Left ventricle myocardium inferior (tissue), 1 donor: ENCODE results near the gene UBR3. TPM values are rescaled to one million over a fixed set of nuclear protein-coding genes. Genes with fewer than 3 reads are reported as not detected.

Experiments
- DNase-seq: peaks from one replicate; pipeline ENCODE4 v3.0.0-alpha.2; 2020
- H3K27ac ChIP-seq: fragments of 200-600 bp; replicated peaks from 2 replicates; pipeline ENCODE4 v1.8.0; 2021
- H3K27me3 ChIP-seq: fragments of 200-600 bp; 2 replicates; pipeline ENCODE4 v1.8.0; 2021; ENCODE audit warnings: low read depth
- H3K36me3 ChIP-seq: fragments of 200-600 bp; 2 replicates; pipeline ENCODE4 v1.8.0; 2021
- H3K4me1 ChIP-seq: fragments of 200-600 bp; 2 replicates; pipeline ENCODE4 v1.8.0; 2021
- H3K4me3 ChIP-seq: fragments of 200-600 bp; 2 replicates; pipeline ENCODE4 v1.8.0; 2021; ENCODE audit warnings: mild to moderate bottlenecking, moderate library complexity
- H3K9me3 ChIP-seq: fragments of 200-600 bp; replicated peaks from 2 replicates; pipeline ENCODE4 v1.8.0; 2021
- CTCF ChIP-seq: fragments of 200-600 bp; IDR thresholded peaks from 2 replicates; pipeline ENCODE4 v1.8.0; 2021; ENCODE audit warnings: antibody characterized with exemption, mild to moderate bottlenecking, borderline replicate concordance
- intact Hi-C: fragments of 100-400 bp; cut with micrococcal nuclease; formaldehyde crosslinking; loops from one replicate; pipeline ENCODE4 v1.11.0; 2022
- total RNA-seq: library from RNA; stranded (reverse); fragmentation: NEBNext Ultra II Directional; extraction: Animal tissue kit (Norgen Biotek cat#: 25700); gene quantifications from one replicate; pipeline ENCODE4 v1.2.1, GENCODE V29; 2021
- donor health status: DM: no; HTN: yes; CAD: no; lungs with severe emphysema.

Gene UBR3
- total RNA-seq, 1 donor from 2014 or later, result 99.5 TPM

GRCh38 chr2:169824373-169825333 is 2.6 kb upstream of the UBR3 start, which contains the start of gene METTL5:
TSS of gene METTL5 (minus strand) at chr2:169824905. CDS start at chr2:169824597, 308 bp downstream.
- intact Hi-C loops, result loop anchor here (5.0 kb wide), 2 partner anchors 53 to 103 kb away; no protein-coding TSS in a partner anchor
- Histone ChIP-seq H3K9me3 (no peaks in the 10 kb centered on the region), H3K4me1 (peaks cover 66% of the 10 kb centered on the region), H3K27me3 (no peaks in the 10 kb centered on the region), H3K27ac (peak within 1 kb of the TSS; percentile 87), H3K4me3 (peak within 1 kb of the TSS; percentile 82), H3K36me3 (no peaks in the 10 kb centered on the region)
- DNase-seq, result peak; percentile 83
- peak; percentile 99 for TF ChIP-seq CTCF

- H3K4me1 ChIP-seq, result peaks cover 87% of the 10 kb centered on the region
- no peak for TF ChIP-seq CTCF
Observed at GRCh38 chr2:169828141-169828811, 1.0 kb downstream of the UBR3 start.

GRCh38 chr2:169834401-169834800 is 7.1 kb downstream of the UBR3 start:
- no peak overlapping the region for H3K27ac ChIP-seq
- H3K27me3 ChIP-seq, result no peaks in the 10 kb centered on the region
- H3K9me3 ChIP-seq, result no peaks in the 10 kb centered on the region
- no peak for TF ChIP-seq CTCF
- H3K4me3 ChIP-seq, result no peak overlapping the region
- H3K4me1 ChIP-seq, result peaks cover 95% of the 10 kb centered on the region
- no peaks in the 10 kb centered on the region for H3K36me3 ChIP-seq
- intact Hi-C loops, result no loop called here
- DNase-seq, result no peak

More at GRCh38 chr2:169828141-169828811, 1.0 kb downstream of the UBR3 start:
- Histone ChIP-seq H3K4me3 (peak overlapping the region; percentile 92), H3K36me3 (no peaks in the 10 kb centered on the region), H3K27me3 (no peaks in the 10 kb centered on the region), H3K27ac (peak overlapping the region; percentile 97), H3K9me3 (no peaks in the 10 kb centered on the region)
- intact Hi-C loops, result loop anchor here (5.0 kb wide), 2 partner anchors 49 to 99 kb away; no protein-coding TSS in a partner anchor
- DNase-seq, result peak; percentile 48

GRCh38 chr2:169838743-169839489 is 11.7 kb downstream of the UBR3 start:
- Histone ChIP-seq H3K9me3 (no peaks in the 10 kb centered on the region), H3K4me3 (peak overlapping the region; percentile 34), H3K36me3 (peaks cover 9% of the 10 kb centered on the region), H3K4me1 (peaks cover 84% of the 10 kb centered on the region), H3K27me3 (no peaks in the 10 kb centered on the region), H3K27ac (peak overlapping the region; percentile 79)
- no peak for DNase-seq
- intact Hi-C loops, result no loop called here
- no peak for TF ChIP-seq CTCF
